Measurements from ENCODE around the gene LTBP3. TPM values are rescaled to one million over a fixed set of nuclear protein-coding genes. Genes with fewer than 3 reads are reported as not detected.

LTBP3 gene
- polyA plus RNA-seq, 1 of the 3 experiments (the other 2 are of a cell fraction), result 167 TPM

GRCh38 chr11:65593518-65594414 lies 35.6 kb upstream of the LTBP3 start:
- Histone ChIP-seq H3K79me2 (ENCODE audit: insufficient read depth) (no peaks in the 10 kb centered on the region), H3K9me3 (no peaks in the 10 kb centered on the region), H3K27ac (ENCODE audit: low read depth in 2 of 2, low read length in 1 of 2) (peak overlapping the region in 1 of 2 experiments; percentile 25; a peak in 1 of 4 replicates), H3K4me1 (ENCODE audit: control insufficient read depth in 1 of 2, insufficient read depth in 2 of 2, low read depth in 1 of 2, low read length in 1 of 2) (peaks cover 0 to 12% of the 10 kb centered on the region in 2 experiments; a peak in 1 of 4 replicates), H3K36me3 (replicated peaks in 1 of 2; ENCODE audit: control insufficient read depth in 1 of 2, insufficient read depth in 2 of 2, low read length in 1 of 2) (peaks cover 12 to 30% of the 10 kb centered on the region in 2 experiments), H3F3A (replicated peaks; ENCODE audit: insufficient read depth) (peaks cover 9% of the 10 kb centered on the region), H3K27me3 (ENCODE audit: insufficient read depth) (no peaks in the 10 kb centered on the region), H2AFZ (ENCODE audit: low read depth) (no peak overlapping the region), H3K4me2 (no peak overlapping the region), H3K9me2 (no peaks in the 10 kb centered on the region), H3K4me3 (ENCODE audit: low read depth in 2 of 2, low read length in 1 of 2) (no peak overlapping the region; a peak in 1 of 4 replicates), H4K20me1 (ENCODE audit: insufficient read depth) (no peaks in the 10 kb centered on the region), H3K9ac (no peak overlapping the region)
- DNase-seq, result peak; percentile 84
- POLR2A ChIA-PET, result interaction anchor here (0.6 to 3.1 kb wide), 9 partner anchors 11 to 85 kb away, joined by 3 to 15 read pairs (median 4); partner anchors contain the start of genes EHBP1L1, FAM89B, PCNX3 and ZNRD2
- 87% methylated on average over 18 of the region's 26 CpGs for WGBS (ENCODE audit: low lambda C conversion rate)
- TF ChIP-seq JUND (IDR thresholded peaks at IDR 0.05), result no peak
- TF ChIP-seq, protein P1, sequence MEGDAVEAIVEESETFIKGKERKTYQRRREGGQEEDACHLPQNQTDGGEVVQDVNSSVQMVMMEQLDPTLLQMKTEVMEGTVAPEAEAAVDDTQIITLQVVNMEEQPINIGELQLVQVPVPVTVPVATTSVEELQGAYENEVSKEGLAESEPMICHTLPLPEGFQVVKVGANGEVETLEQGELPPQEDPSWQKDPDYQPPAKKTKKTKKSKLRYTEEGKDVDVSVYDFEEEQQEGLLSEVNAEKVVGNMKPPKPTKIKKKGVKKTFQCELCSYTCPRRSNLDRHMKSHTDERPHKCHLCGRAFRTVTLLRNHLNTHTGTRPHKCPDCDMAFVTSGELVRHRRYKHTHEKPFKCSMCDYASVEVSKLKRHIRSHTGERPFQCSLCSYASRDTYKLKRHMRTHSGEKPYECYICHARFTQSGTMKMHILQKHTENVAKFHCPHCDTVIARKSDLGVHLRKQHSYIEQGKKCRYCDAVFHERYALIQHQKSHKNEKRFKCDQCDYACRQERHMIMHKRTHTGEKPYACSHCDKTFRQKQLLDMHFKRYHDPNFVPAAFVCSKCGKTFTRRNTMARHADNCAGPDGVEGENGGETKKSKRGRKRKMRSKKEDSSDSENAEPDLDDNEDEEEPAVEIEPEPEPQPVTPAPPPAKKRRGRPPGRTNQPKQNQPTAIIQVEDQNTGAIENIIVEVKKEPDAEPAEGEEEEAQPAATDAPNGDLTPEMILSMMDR (IDR thresholded peaks at IDR 0.05), result peak; percentile 68
- peak; percentile 50 for TF ChIP-seq SMC3 (IDR thresholded peaks at IDR 0.05; ENCODE audit: low read depth, low read length)
- TF ChIP-seq MXI1 (IDR thresholded peaks at IDR 0.05; ENCODE audit: low read depth, low read length), result peak; percentile 99
- no peak for TF ChIP-seq CHD2 (IDR thresholded peaks at IDR 0.05; ENCODE audit: low read length, partially characterized antibody)
- peak; percentile 42 for TF ChIP-seq RAD21 (IDR thresholded peaks at IDR 0.05; ENCODE audit: low read length)
- TF ChIP-seq, protein P2, sequence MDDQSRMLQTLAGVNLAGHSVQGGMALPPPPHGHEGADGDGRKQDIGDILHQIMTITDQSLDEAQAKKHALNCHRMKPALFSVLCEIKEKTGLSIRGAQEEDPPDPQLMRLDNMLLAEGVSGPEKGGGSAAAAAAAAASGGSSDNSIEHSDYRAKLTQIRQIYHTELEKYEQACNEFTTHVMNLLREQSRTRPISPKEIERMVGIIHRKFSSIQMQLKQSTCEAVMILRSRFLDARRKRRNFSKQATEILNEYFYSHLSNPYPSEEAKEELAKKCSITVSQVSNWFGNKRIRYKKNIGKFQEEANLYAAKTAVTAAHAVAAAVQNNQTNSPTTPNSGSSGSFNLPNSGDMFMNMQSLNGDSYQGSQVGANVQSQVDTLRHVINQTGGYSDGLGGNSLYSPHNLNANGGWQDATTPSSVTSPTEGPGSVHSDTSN (IDR thresholded peaks at IDR 0.05), result no peak
- CTCF ChIA-PET, result interaction anchor here (0.8 to 12.8 kb wide), 27 partner anchors 8 to 426 kb away, joined by 3 to 216 read pairs (median 4); partner anchors contain the start of genes EHBP1L1, FAM89B, LTBP3 and MAP3K11

GRCh38 chr11:65592858-65593517 lies 34.8 kb upstream of the LTBP3 start:
- Histone ChIP-seq H3K4me1 (ENCODE audit: control insufficient read depth in 1 of 2, insufficient read depth in 2 of 2, low read depth in 1 of 2, low read length in 1 of 2) (peaks cover 0 to 12% of the 10 kb centered on the region in 2 experiments; a peak in 1 of 4 replicates), H3K9me2 (no peaks in the 10 kb centered on the region), H3K27ac (ENCODE audit: low read depth in 2 of 2, low read length in 1 of 2) (peak overlapping the region in 1 of 2 experiments; percentile 25; a peak in 1 of 4 replicates), H2AFZ (ENCODE audit: low read depth) (no peak overlapping the region), H3K79me2 (ENCODE audit: insufficient read depth) (no peaks in the 10 kb centered on the region), H3K9me3 (no peaks in the 10 kb centered on the region), H4K20me1 (ENCODE audit: insufficient read depth) (no peaks in the 10 kb centered on the region), H3K36me3 (replicated peaks in 1 of 2; ENCODE audit: control insufficient read depth in 1 of 2, insufficient read depth in 2 of 2, low read length in 1 of 2) (peaks cover 6 to 22% of the 10 kb centered on the region in 2 experiments), H3K4me2 (no peak overlapping the region), H3F3A (replicated peaks; ENCODE audit: insufficient read depth) (peaks cover 9% of the 10 kb centered on the region), H3K4me3 (ENCODE audit: low read depth in 2 of 2, low read length in 1 of 2) (no peak overlapping the region), H3K9ac (no peak overlapping the region), H3K27me3 (ENCODE audit: insufficient read depth) (no peaks in the 10 kb centered on the region)
- ChIA-PET CTCF (interaction anchor here (0.8 to 12.8 kb wide), 22 partner anchors 7 to 427 kb away, joined by 3 to 216 read pairs (median 6); partner anchors contain the start of genes EHBP1L1, FAM89B, LTBP3 and MAP3K11), POLR2A (interaction anchor here (1.0 to 3.1 kb wide), 8 partner anchors 10 to 52 kb away, joined by 3 to 15 read pairs (median 4); partner anchors contain the start of genes EHBP1L1, FAM89B, PCNX3 and ZNRD2)
- peak; percentile 31 for DNase-seq
- TF ChIP-seq, protein P1 (IDR thresholded peaks at IDR 0.05), result no peak
- no peak for TF ChIP-seq FOSL2 (IDR thresholded peaks at IDR 0.05; ENCODE audit: borderline replicate concordance, low read depth)
- TF ChIP-seq RFX5 (IDR thresholded peaks at IDR 0.05; ENCODE audit: low read length), result no peak
- TF ChIP-seq, protein P3, sequence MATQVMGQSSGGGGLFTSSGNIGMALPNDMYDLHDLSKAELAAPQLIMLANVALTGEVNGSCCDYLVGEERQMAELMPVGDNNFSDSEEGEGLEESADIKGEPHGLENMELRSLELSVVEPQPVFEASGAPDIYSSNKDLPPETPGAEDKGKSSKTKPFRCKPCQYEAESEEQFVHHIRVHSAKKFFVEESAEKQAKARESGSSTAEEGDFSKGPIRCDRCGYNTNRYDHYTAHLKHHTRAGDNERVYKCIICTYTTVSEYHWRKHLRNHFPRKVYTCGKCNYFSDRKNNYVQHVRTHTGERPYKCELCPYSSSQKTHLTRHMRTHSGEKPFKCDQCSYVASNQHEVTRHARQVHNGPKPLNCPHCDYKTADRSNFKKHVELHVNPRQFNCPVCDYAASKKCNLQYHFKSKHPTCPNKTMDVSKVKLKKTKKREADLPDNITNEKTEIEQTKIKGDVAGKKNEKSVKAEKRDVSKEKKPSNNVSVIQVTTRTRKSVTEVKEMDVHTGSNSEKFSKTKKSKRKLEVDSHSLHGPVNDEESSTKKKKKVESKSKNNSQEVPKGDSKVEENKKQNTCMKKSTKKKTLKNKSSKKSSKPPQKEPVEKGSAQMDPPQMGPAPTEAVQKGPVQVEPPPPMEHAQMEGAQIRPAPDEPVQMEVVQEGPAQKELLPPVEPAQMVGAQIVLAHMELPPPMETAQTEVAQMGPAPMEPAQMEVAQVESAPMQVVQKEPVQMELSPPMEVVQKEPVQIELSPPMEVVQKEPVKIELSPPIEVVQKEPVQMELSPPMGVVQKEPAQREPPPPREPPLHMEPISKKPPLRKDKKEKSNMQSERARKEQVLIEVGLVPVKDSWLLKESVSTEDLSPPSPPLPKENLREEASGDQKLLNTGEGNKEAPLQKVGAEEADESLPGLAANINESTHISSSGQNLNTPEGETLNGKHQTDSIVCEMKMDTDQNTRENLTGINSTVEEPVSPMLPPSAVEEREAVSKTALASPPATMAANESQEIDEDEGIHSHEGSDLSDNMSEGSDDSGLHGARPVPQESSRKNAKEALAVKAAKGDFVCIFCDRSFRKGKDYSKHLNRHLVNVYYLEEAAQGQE (IDR thresholded peaks at IDR 0.05; ENCODE audit: low read depth, low read length), result no peak
- 94% methylated on average over 14 of the region's 22 CpGs for WGBS (ENCODE audit: low lambda C conversion rate)
